Measurements from ENCODE around the gene RASSF6.
"Not testable (repeated sequence)": the region's sequence is repeated elsewhere in the genome, so short reads cannot be mapped to it uniquely, and the experiment has no call there.

The RASSF6 gene

DNA sequence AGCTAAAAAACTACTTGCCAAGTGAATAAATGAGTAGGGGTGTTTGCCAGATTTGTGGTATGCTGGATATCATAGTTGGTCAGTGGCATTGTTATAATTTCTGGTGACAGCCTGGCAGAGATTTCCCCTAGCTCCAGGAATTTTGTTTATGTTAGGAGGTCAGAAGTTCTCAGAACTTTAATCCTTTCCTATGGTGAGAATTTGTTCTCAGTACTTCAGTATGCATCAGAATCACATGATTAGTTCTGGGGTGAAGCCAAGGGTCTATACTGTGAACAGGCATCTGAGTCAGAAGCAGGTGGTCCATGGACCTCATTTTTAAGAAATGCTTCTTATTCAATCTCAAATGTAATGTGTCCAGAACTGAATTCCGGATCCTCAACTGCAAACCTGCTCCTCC, 10.5 kb downstream of the RASSF6 start:
- no peak for DNase-seq

DNA sequence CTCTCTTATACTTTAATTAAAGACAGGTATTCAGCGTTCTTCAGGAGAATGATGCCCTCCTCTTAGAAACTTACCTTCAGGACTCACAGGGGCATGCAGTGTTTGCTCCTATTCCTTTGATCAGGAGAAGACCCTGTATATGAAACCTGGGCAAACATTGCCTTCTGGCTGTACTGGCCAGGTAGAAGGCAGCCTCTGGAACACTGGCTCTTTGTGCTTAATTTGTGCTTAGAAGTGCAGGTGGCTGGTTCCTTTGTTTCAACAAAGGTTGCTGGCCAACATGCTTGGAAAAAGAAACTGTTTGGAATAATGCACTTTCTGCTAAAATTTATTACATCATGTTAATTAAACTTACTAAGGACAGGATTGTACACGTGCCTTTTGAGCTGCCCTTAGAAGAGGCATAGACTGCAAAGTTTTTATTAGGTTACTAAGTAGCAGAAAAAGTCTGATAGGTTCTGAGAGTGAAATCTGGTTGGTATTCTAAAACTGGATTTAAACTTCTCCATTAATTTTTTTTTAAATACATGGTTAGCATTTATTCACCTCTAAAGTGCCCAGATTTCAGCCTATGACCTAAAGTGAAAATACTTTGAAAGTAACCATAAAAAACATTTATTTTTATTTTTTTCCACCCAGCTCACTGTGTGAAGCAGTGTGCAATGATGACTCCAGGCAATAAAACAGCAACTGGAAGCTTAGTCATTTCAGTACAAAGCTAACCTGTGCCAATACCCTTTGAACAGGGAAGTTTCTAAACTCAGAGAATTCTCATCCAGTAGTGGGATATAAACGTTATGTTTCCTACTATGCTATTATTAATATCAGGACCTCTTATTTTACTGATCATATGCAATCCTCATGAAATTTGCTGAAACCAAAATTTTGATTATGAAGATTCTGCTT, 11.3 kb downstream of the RASSF6 start:
- DNase-seq: no peak

DNA sequence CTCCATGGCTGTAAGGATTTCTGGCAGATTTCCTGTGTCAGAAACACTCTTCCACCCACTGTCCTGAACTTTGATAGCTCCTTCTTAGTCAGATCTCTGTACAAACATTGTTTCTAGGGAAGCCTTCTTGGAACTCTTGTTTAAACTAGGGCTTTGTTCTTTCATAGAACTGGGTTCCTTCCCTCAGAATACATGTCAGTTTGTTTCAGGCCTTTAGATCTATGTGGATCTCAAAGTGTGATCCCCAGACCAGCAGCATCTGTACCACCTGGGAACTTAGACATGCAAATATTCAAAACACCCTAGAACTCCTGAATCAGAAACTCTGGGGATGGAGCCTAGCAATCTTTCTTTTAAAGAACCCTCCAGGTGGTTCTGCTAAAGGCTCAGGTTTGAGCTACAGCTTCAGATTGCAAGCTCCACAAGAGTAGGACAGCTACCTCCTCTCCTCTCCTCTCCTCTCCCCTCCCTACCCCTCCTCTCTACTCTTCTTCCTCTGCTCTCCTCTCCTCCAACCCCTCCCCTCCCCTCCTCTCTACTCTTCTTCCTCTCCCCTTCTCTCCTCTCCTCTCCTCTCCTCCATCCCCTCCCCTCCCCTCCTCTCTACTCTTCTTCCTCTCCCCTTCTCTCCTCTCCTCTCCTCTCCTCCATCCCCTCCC, 12.7 kb downstream of the RASSF6 start:
- DNase-seq: no peak

DNA sequence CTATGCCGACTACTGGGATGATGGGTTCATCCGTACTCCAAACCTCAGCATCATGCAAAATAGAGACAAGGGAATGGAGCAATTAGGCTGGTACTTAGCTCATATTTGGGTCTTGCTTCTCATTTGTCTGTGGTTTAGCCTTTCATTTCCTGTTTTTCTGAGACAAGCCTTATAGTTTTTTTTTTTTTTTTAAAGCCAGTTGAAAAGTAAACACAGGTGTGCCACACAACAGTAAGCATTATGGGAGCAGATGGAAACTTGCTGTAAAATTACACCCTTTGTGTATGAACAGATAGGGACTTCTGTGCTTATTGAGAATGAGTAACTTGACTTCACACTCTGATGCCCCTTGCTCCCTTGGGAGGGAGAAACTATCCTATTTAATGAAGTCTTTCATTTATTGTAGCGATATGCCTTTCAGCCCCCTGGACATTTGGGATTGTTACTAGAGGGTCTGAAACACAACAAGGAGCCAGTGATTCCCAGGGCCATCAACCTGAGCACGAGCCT, 13.7 kb downstream of the RASSF6 start:
- DNase-seq: no peak

DNA sequence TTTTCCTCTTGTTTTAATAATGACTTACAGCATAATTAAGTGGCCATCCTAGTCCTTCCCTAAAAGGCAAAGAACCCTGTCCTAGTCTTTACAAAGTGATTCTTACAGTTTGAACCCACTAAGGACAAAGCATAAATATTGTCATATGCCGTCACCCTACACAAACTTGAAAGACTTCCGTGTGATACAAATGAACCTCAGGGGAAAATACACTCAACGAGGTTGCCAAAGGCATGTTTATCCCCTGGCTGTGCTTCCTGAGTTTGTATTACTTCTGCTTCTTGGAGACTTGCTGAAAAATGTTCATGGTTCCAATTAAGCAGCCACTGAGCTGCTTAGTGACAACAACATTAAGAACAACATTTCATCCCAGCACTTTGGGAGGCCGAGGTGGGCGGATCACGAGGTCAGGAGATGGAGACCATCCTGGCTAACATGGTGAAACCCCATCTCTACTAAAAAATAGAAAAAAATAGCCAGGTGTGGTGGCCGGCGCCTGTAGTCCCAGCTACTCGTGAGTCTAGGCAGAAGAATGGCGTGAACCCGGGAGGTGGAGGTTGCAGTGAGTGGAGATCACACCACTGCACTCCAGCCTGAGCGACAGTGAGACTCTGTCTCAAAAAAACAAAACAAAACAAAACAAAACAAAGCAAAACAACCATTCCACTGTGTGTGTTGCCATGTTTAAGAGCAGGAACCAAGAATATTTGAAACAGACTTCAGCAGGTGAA, 16.2 kb downstream of the RASSF6 start:
- no peak for DNase-seq

DNA sequence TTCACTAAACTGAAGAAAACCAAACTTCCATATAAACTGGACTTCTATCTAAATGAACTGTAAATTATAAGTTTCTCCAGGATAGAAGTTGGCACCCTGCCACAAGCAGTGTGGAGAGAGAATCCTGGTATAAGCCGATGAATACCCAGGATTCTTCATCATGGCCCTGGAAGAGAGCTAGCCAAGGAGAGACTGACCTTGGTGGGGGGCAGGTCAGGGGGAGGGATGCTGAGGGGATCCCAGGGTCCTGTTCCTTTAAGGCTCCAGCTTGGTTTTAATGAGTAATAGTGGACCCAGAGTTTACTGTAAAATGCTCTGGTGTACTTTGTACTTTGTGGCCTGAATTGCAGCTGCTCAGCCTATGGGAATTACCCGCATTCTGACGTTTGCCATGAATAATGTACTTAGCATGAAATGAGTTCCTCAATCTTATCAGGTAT, 16.9 kb downstream of the RASSF6 start:
- no peak for DNase-seq

DNA sequence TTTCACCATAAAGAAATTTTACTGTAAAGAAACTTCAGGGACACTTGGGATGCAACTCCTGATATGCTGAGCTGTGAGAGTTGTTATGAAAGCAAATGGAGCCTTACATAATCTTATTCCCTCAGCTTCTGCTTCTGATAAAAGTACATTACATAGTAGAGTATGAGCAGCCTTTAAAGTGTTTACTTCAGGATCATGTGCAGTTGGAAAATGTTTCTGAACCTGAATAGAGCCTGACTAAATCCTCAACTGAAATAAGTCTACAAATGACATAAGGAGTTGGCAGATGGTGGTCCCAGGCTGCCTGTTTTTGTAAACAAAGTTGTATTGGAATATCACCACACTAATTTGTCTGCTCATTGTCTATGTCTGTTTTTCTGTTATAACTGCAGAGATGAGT, 19.3 kb downstream of the RASSF6 start:
- DNase-seq: no peak

DNA sequence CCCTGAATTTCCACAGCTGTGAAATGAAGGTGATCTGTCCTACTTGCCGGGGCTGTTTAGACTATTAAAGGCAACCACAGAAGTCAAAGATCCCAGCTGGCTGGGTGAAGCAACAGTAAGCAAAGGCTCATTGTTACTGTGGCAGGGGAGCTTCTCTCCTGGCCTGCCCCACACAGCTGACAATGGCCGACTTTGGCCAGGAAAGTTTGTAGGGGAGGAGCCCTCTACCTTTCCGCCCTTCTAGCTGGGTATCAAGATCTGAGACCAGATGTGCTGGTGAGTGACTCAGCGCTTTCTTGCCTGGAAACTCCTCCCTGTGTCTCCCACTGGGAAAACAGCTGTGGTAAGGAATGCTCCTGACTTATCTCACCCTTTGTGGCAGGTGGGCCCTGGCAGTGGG, 21.1 kb downstream of the RASSF6 start:
- DNase-seq: no peak

DNA sequence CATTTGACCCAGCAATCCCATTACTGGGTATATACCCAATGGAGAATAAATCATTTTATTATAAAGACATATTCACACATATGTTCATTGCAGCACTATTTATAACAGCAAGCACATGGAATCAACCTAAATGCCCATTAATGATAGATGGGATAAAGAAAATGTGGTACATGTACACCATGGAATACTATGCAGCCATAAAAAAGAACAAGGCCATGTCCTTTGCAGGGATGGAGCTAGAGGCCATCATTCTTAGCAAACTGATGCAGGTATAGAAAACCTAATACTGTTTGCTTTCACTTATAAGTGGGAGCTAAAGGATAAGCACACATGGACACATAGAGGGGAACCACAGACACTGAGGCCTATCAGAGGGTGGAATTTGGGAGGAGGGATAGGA, 22.6 kb downstream of the RASSF6 start:
- DNase-seq: no peak

DNA sequence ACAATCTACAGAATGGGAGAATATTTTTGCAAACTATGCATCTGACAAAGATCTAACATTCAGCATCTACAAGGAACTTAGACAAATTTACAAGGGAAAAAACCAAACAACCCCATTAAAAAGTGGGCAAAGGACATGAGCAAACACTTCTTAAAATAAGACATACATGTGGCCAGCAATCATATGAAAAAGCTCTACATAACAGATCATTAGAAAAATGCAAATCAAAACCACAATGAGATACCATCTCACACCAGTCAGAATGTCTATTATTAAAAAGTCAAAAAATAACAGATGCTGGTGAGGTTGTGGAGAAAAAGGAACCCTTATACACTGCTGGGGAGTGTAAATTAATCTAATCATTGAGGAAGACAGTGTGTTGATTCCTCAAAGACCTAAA, 23.1 kb downstream of the RASSF6 start:
- not testable (repeated sequence) for DNase-seq

DNA sequence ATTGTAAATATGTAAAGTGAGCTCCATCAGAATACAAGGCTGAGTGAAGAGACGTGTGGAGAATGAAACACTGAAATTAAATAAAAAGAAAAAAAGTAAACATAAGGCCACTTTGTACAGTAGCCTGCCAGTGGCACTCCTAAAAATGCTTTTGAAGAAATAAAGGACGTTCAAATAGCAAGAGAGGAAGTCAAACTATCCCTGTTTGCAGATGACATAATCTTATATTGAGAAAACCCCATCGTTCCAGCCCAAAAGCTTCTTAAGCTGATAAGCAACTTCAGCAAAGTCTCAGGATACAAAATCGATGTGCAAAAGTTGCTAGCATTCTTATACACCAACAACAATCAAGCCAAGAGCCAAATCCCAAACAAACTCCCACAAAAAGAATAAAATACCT, 24.2 kb downstream of the RASSF6 start:
- no peak for DNase-seq

DNA sequence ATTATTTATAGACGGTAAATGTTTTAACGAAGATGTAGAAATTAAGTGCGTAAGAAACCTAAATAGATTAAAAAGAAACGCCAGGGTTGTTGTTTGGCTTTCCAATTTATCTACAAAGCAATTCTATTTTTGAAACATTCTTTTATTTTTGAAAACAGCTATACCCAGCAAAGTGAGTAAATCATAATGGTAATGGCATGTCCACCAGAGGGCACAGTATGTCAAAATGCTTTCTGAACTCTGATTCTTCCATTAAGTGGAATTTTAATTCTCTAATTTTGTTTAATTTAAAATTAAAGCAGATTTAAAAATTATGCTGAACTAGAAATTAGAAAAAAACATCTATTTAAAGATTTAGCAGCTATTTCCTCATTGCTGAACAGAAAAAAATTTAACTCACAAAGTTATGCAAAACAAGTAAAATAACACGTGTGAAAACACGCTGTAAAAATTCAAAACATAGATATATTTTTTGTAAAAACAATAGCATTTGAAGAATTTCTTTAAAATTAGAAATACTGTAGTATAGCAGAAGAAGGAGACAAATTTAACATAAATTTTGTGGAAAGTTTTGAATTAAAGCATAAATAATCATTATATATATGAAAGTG, 26.5 kb downstream of the RASSF6 start:
- DNase-seq: no peak

DNA sequence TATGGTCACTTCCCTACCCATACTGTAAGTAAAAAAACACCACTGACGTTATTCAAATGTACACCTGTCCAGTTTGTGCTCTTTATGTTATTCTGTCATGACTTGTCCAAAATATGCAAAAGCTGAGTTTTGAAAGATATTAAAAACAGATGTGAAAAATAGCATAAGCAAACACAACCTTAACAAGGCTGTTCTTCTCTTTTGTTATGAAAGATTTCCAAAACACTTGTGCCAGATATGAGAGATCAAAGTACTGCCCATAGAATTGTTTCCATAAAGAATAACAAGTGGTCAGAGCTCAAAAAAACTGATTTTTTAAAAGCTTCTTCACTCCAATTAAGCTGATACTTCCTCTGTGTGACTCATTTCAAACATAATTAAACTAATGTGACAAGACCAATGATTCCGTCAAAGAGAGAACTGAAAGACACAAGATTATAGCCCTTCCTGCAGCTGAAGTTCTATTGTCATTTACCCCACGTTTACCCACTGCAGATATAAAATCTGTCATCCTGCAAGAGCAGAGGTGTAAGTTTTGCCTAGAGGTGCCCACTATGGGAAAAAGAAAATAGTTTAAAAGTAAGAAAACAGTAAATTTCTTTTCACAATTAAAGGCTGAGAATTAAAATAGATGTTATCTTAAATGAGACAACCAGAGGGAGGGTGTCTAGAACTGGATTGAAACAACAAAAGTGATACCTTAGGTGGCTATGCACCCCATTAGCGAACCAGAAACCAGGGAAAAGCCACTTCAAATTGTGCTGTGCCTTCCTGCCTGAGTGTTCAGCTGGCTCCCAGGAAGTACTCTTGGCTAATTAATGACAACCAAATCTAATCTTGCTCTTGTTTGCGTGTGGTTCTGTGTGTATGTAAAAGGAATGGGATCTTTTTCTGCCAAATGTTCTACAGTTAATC, 30.1 kb downstream of the RASSF6 start:
- DNase-seq: no peak

DNA sequence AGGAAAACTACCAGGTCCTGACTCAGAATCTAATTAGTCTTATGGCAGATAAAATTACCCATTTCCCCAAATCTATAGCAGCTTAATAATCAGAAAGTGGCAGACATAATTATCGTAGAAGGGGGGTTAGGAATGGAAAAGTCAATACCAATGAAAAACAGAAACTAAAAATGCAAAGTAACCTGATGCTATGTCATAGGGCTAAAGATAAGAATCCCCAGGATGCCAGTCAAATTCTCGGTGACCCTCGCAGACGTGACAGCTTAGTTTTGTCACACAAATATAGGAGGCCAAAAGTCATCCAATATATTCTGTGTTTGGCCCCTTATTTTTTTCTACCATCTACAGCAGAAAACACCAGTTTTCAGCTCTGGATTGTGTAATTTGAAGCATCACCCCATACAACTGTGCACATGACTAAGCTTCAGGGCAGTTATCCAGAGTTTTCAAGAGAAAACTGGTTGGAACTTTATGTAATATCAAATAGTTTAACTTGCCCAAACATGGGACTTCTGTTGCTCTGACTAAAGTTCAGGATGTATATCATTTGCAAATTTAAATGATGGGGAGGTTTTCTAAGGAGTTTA, 30.9 kb downstream of the RASSF6 start:
- DNase-seq: no peak

DNA sequence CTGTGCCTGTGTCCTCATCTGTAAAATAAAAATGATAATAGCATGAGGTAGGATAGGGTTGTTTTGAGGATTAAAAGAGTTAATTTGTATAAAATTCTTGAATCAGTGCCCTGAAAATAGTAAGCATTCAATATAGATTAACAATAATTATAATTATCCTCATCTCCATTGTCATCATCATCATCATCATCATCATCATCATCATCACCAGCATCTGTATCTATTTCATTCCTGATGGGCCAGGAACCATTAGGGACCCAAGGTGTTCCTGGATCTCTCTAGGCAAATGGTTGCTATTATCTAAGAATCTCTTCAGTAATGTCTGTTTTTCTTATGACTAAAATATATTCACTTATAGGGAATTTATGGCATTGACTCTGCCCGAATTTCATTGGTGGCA, 31.6 kb downstream of the RASSF6 start:
- no peak for DNase-seq

DNA sequence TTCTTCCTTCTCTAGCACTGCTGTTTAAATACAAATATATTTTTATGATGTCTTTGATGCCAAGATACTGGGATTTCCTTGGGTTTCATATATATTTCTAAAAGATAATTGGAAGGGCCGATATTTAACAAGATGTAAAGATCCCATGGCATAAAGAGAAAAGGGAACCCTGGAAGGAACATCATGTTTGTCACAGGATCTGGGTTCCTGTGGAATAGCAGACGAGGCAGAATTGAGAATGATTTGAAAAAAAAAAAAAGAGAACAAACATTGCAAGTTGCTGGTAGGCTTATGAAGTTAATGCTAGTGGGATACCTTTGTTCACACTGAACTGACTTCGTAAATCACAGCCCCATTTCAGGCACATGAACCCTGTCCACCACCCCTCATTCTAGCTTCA, 33.6 kb downstream of the RASSF6 start:
- no peak for DNase-seq

DNA sequence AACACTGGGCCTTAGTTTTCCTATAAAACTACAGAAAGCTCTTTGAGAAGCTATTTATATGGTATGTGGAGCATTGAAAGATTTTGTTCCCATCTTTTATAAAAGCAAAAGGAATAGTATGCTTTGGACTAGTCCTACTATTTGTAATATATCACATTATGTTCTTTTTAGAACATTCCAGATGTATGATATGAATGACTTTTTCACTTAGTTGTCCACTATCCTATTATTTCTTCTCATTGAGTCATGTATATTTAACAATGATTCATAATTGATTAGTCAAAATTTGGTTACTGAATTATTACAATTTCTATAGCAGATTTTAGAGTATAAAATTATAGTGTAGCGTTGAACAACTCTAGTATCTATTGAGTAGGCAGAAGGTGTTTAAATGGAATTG, 34.2 kb downstream of the RASSF6 start:
- no peak for DNase-seq

DNA sequence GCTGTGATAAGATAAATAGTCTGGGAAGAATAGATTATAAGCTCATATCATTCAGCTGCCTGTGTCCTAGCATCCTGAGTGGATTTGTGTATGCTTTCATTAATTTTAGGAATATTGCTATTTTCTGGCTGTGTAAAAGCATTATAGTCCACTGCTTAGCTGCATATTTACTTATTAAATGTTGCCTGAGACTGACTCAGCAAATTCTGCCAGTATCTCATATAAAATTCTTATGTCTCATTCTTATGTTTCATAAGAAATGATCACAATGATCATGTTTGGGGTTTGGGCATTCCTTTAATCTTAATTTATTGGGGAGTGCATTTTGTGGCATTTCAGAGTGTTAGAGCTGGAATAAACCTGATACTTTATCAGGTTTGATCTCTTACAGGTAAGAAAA, 34.9 kb downstream of the RASSF6 start:
- no peak for DNase-seq

DNA sequence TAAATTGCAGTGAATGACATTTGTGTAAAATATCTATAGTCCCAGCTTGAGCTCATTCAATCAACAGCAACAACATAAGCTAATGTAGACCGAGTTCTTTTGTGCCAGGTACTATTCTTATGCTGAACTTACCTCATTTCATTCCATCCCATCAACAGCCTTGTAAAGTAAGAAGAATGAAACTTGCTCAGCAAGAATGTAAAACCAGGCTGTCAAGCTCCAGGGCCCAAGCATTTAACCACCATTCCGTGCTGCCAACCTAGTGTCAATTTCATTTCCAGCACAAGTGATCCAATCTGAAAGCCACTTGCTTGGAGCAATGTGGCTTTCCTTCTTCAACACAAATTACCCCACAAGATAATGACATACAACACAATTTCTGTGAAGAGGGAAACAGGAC, 36.6 kb downstream of the RASSF6 start:
- DNase-seq: no peak

DNA sequence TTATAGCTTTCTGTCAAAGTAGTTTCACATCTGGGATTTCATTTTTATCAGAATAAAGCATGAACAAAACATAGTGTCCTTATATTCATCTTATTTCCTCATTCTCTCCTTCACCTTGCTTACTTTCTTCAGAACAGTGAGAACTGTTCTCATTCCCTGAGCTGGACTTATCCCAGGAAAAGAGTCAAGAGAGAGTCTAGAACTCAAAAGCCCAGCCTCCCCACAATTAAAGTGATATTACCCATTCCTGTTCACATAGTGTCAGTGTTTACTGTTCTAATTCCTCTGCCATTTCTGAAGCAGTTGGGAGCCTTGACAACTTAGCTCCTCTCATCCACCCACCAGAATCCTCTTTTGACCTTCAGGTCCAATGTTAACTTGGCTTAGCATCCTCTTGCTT, 42.9 kb downstream of the RASSF6 start:
- DNase-seq: no peak

DNA sequence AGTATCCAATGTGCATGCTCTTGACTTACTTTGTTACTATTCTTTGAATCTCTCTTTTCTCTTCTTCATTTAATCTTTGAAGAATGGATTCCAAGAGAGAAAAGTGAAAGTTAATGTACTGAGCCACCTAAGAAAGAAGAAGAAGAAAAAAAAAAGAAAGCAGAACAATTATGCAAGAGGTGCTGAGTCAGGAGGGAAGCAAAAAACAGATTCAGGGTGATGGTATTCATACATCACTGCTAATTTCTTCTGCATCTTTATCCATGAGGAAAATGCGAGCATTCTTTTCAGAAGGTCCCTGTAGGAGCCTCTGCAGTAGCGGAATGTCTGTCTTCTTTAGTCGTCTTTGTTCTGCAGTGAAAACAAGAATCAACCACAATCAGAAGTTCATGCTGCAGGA, 43.9 kb downstream of the RASSF6 start:
- DNase-seq: no peak

DNA sequence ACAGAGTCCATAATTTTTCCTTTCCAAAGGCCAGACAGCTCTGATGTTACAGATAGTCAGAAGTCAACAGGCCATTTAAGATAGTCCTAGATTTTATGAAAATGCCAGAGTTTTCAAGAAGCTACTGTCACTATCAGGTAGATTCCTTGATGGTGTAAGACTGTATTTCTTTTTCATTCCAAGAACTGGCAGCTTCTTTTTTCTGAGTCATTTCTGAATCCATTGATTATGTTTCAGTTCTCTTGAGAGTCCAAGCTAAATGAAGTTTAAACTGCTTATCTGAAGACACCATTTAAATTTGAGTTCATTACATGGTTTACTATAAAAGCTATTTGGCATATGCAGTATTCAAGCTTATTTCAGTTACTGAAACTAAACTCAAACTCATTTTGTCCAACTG, 44.6 kb downstream of the RASSF6 start:
- no peak for DNase-seq

Data from NCI-H2227 treated with DMSO at 0.1 percent for 48 hours (cell line).